HEK293 (cell line): ENCODE measurements around the gene AK1.

Experiments
- CTCF ChIA-PET: fragments of 350-600 bp; formaldehyde crosslinking; extraction: SDS; loops from one replicate; lab custom pipeline; 2021; ENCODE audit warnings: antibody characterized with exemption; lab: Yijun Ruan, JAX
- POLR2A ChIA-PET: fragments of 300-600 bp; formaldehyde crosslinking; extraction: SDS; loops from one replicate; lab custom pipeline; 2020; ENCODE audit warnings: antibody characterized with exemption, inconsistent platforms; lab: Yijun Ruan, JAX
- H3K27ac ChIP-seq: fragments of 200-500 bp; sonication (Bioruptor generic); 2 replicates; pipeline ENCODE4 v1.5.1; 2014; ENCODE audit warnings: low read depth, low read length, control low read depth, inconsistent platforms; ENCODE audit errors: extremely low read depth
- H3K36me3 ChIP-seq, 2 experiments: fragments of 200-500 bp in 1 of 2; sonication (Bioruptor generic) in 1 of 2; 1 replicate in 1 of 2; 2 replicates in 1 of 2; pipeline ENCODE4 v1.5.1; 2014 to 2017; ENCODE audit warnings: inconsistent platforms in 2 of 2, low read length in 2 of 2; ENCODE audit not compliant: control insufficient read depth in 2 of 2, insufficient read depth in 1 of 2
- H3K4me1 ChIP-seq: fragments of 200-500 bp; sonication (Bioruptor generic); 2 replicates; pipeline ENCODE4 v1.5.1; 2014; ENCODE audit warnings: mild to moderate bottlenecking, low read length, inconsistent platforms; ENCODE audit not compliant: control insufficient read depth, insufficient read depth
- H3K4me3 ChIP-seq: 2 replicates; pipeline ENCODE4 v1.5.1; 2011; ENCODE audit warnings: low read depth, mild to moderate bottlenecking, control low read depth, low read length, moderate library complexity
- H3K9me3 ChIP-seq: fragments of 200-500 bp; sonication (Bioruptor generic); 2 replicates; pipeline ENCODE4 v1.5.1; 2014; ENCODE audit warnings: low read depth, low read length, inconsistent platforms; ENCODE audit not compliant: control insufficient read depth, insufficient read depth
- KLF10 ChIP-seq: fragments of 450-650 bp; IDR thresholded peaks from 2 replicates; pipeline ENCODE4 v1.5.1; 2018; ENCODE audit warnings: missing biosample characterization, mild to moderate bottlenecking, missing genetic modification characterization
- ZBTB11 ChIP-seq: fragments of 450-650 bp; formaldehyde crosslinking; conservative IDR thresholded peaks from 2 replicates; pipeline ENCODE4 v1.5.1; 2016; ENCODE audit warnings: low read depth, missing biosample characterization, missing genetic modification characterization
- ZNF16 ChIP-seq: fragments of 450-650 bp; formaldehyde crosslinking; IDR thresholded peaks from 2 replicates; pipeline ENCODE4 v1.5.1; 2016; ENCODE audit warnings: low read depth, missing biosample characterization, missing genetic modification characterization
- ZNF214 ChIP-seq: fragments of 450-650 bp; formaldehyde crosslinking; IDR thresholded peaks from 2 replicates; pipeline ENCODE4 v1.5.1; 2017; ENCODE audit warnings: missing biosample characterization, mild to moderate bottlenecking, missing genetic modification characterization, borderline replicate concordance
- ZNF248 ChIP-seq: fragments of 450-650 bp; formaldehyde crosslinking; IDR thresholded peaks from 2 replicates; pipeline ENCODE4 v1.5.1; 2017; ENCODE audit warnings: missing biosample characterization, missing genetic modification characterization
- ZNF610 ChIP-seq: fragments of 450-650 bp; formaldehyde crosslinking; IDR thresholded peaks from 2 replicates; pipeline ENCODE4 v1.5.1; 2016; ENCODE audit warnings: missing biosample characterization, missing genetic modification characterization, borderline replicate concordance
- ZNF692 ChIP-seq: fragments of 450-650 bp; formaldehyde crosslinking; IDR thresholded peaks from 2 replicates; pipeline ENCODE4 v1.5.1; 2016; ENCODE audit warnings: missing biosample characterization, missing genetic modification characterization
- ZNF830 ChIP-seq: fragments of 450-650 bp; IDR thresholded peaks from 2 replicates; pipeline ENCODE4 v1.5.0; 2018; ENCODE audit warnings: missing biosample characterization, missing genetic modification characterization, low read depth, mild to moderate bottlenecking, moderate library complexity

Gene AK1

GRCh38 chr9:127868278-127868902 is 9.1 kb downstream of the AK1 start:
- H3K27ac ChIP-seq = no peak overlapping the region
- TF ChIP-seq KLF10 (tag by site-specific recombination) (no peak), ZNF16 (tag by site-specific recombination) (peak; percentile 80)
- ChIA-PET CTCF (interaction anchor here (0.9 to 3.0 kb wide), 18 partner anchors 8 to 279 kb away, joined by 3 to 46 read pairs (median 8); partner anchors contain the start of genes CDK9, ENG, ST6GALNAC4 and TOR2A), POLR2A (no interaction called here)
- H3K4me3 ChIP-seq = no peak overlapping the region
- peaks cover 0 to 54% of the 10 kb centered on the region in 2 experiments; a peak in 2 of 3 replicates for H3K36me3 ChIP-seq
- no peaks in the 10 kb centered on the region for H3K9me3 ChIP-seq
- H3K4me1 ChIP-seq = no peaks in the 10 kb centered on the region; the same call in 1 of the 2 replicates

GRCh38 chr9:127867356-127868277 is 9.9 kb downstream of the AK1 start:
- TF ChIP-seq ZNF830 (tag by site-specific recombination) (no peak), ZNF248 (tag by site-specific recombination) (no peak), ZBTB11 (tag by site-specific recombination) (no peak)
- POLR2A ChIA-PET = interaction anchor here (0.6 kb wide), 1 partner anchor 49 kb away, joined by 3 read pairs; the partner anchor contains the start of gene ST6GALNAC4
- no peak overlapping the region for H3K4me3 ChIP-seq
- CTCF ChIA-PET = interaction anchor here (0.7 to 1.6 kb wide), 2 partner anchors 15 to 51 kb away, joined by 3 to 4 read pairs; no protein-coding TSS in a partner anchor
- H3K4me1 ChIP-seq = no peaks in the 10 kb centered on the region; the same call in 1 of the 2 replicates
- no peaks in the 10 kb centered on the region for H3K9me3 ChIP-seq
- H3K36me3 ChIP-seq = peaks cover 0 to 48% of the 10 kb centered on the region in 2 experiments; a peak in 2 of 3 replicates
- no peak overlapping the region for H3K27ac ChIP-seq

- POLR2A ChIA-PET = no interaction called here
- Histone ChIP-seq H3K4me1 (no peaks in the 10 kb centered on the region; the same call in 1 of the 2 replicates), H3K36me3 (peaks cover 0 to 39% of the 10 kb centered on the region in 2 experiments; a peak in 2 of 3 replicates), H3K27ac (no peak overlapping the region), H3K4me3 (no peak overlapping the region), H3K9me3 (no peaks in the 10 kb centered on the region)
- TF ChIP-seq ZNF214 (tag by site-specific recombination) (no peak), ZBTB11 (tag by site-specific recombination) (no peak), ZNF610 (tag by site-specific recombination) (no peak), ZNF692 (tag by site-specific recombination) (0 out of 2 replicates have a peak, but pooled peaks have one; percentile 13)
- CTCF ChIA-PET = interaction anchor here (0.6 to 1.6 kb wide), 3 partner anchors 14 to 239 kb away, joined by 3 to 6 read pairs (median 4); no protein-coding TSS in a partner anchor
These were observed 10.9 kb downstream of the AK1 start for GRCh38 chr9:127866535-127866934.
